ENCODE measurements around the gene SPTBN4. TPM values are rescaled to one million over a fixed set of nuclear protein-coding genes. Genes with fewer than 3 reads are reported as not detected.
"Not testable (repeated sequence)": the region's sequence is repeated elsewhere in the genome, so short reads cannot be mapped to it uniquely, and the experiment has no call there.

Gene SPTBN4
- total and polyA plus RNA-seq, 2 experiments from 2014 or later, result 0.67 to 1.3 TPM

DNA sequence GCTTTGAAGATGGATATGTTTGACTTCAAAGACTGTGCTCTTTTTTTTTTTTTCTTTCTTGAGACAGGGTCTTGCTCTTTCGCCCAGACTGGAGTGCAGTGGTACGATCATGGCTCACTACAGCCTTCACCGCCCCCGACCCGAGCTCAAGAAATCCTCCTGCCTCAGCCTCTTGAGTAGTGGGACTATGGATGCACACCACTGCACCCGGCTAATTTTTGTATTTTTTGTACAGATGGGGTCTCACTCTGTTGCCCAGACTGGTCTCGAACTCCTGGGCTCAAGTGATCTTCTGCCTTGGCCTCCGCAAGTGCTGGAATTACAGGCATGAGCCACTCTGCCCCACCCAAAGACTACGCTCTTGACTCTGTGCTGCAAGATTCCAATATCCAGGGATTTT, 50.4 kb downstream of the SPTBN4 start:
- Histone ChIP-seq H3K27me3 (peaks cover 68% of the 10 kb centered on the region), H3K4me3 (no peak overlapping the region), H3K36me3 (replicated peaks; ENCODE audit: insufficient read depth, low read depth) (no peaks in the 10 kb centered on the region), H2AFZ (no peak overlapping the region), H3K9me3 (ENCODE audit: low read depth) (no peaks in the 10 kb centered on the region), H3K9me2 (replicated peaks; ENCODE audit: insufficient read depth) (no peaks in the 10 kb centered on the region), H3K79me2 (no peaks in the 10 kb centered on the region), H4K20me1 (ENCODE audit: insufficient read depth, poor library complexity, severe bottlenecking) (no peaks in the 10 kb centered on the region), H3K4me2 (no peak overlapping the region), H3K27ac (no peak overlapping the region), H3K4me1 (ENCODE audit: insufficient read depth) (no peaks in the 10 kb centered on the region)
- 87% methylated on average over 9 of the region's 9 CpGs for WGBS (ENCODE audit: low lambda C conversion rate, missing lambda C conversion rate)
- DNase-seq (ENCODE audit: low spot score), result no peak
- TF ChIP-seq CTCF (IDR thresholded peaks at IDR 0.05; ENCODE audit: poor library complexity) (no peak), EZH2 (IDR thresholded peaks at IDR 0.05; ENCODE audit: borderline replicate concordance) (no peak), EZH2phosphoT487 (IDR thresholded peaks at IDR 0.05; ENCODE audit: low read depth, severe bottlenecking, unreplicated experiment) (no peak)

DNA sequence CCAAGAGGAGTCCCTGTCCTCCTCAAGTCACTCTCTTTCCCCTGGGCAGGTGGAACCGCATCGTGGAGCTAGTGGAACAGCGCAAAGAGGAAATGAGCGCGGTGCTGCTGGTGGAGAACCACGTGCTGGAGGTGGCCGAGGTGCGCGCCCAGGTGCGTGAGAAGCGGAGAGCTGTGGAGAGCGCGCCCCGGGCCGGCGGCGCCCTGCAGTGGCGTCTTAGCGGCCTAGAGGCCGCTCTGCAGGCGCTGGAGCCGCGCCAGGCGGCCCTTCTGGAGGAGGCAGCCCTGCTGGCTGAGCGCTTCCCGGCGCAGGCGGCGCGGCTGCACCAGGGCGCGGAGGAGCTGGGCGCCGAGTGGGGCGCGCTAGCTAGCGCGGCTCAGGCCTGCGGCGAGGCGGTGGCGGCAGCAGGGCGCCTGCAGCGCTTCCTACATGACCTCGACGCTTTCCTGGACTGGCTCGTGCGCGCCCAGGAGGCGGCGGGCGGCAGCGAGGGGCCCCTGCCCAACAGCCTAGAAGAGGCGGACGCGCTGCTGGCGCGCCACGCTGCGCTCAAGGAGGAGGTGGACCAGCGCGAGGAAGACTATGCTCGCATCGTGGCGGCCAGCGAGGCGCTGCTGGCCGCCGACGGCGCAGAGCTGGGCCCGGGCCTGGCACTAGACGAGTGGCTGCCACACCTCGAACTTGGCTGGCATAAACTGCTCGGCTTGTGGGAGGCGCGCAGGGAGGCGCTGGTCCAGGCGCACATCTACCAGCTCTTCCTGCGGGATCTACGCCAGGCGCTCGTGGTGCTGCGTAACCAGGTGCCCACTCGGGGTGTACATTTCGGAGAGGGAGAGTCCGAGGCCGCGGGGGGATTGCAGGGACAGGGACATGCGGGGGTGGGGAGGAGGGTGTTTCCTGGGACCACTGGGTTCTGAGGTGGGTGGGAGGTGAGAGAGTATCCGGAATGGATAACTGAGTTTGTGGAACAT, 52.8 kb downstream of the SPTBN4 start:
- Histone ChIP-seq H3K9me2 (replicated peaks; ENCODE audit: insufficient read depth) (no peaks in the 10 kb centered on the region), H3K79me2 (no peaks in the 10 kb centered on the region), H2AFZ (no peak overlapping the region), H3K4me3 (no peak overlapping the region), H3K4me2 (peak overlapping the region; percentile 37), H4K20me1 (ENCODE audit: insufficient read depth, poor library complexity, severe bottlenecking) (no peaks in the 10 kb centered on the region), H3K27ac (no peak overlapping the region), H3K9me3 (ENCODE audit: low read depth) (no peaks in the 10 kb centered on the region), H3K4me1 (ENCODE audit: insufficient read depth) (no peaks in the 10 kb centered on the region), H3K36me3 (replicated peaks; ENCODE audit: insufficient read depth, low read depth) (no peaks in the 10 kb centered on the region), H3K27me3 (peaks cover 46% of the 10 kb centered on the region)
- 21% methylated on average over 82 of the region's 91 CpGs for WGBS (ENCODE audit: low lambda C conversion rate, missing lambda C conversion rate)
- DNase-seq (ENCODE audit: low spot score), result peak; percentile 49
- TF ChIP-seq CTCF (IDR thresholded peaks at IDR 0.05; ENCODE audit: poor library complexity), result peak; percentile 7
- no peak for TF ChIP-seq EZH2 (IDR thresholded peaks at IDR 0.05; ENCODE audit: borderline replicate concordance)
- no peak for TF ChIP-seq EZH2phosphoT487 (IDR thresholded peaks at IDR 0.05; ENCODE audit: low read depth, severe bottlenecking, unreplicated experiment)

GRCh38 chr19:40521276-40521675, 54.5 kb downstream of the SPTBN4 start:
- TF ChIP-seq EZH2 (IDR thresholded peaks at IDR 0.05; ENCODE audit: borderline replicate concordance) (no peak), CTCF (IDR thresholded peaks at IDR 0.05; ENCODE audit: poor library complexity) (peak; percentile 25)
- Histone ChIP-seq H3K36me3 (replicated peaks; ENCODE audit: insufficient read depth, low read depth) (no peaks in the 10 kb centered on the region), H3K4me1 (ENCODE audit: insufficient read depth) (no peaks in the 10 kb centered on the region), H3K9me3 (ENCODE audit: low read depth) (no peaks in the 10 kb centered on the region), H3K27me3 (peaks cover 40% of the 10 kb centered on the region), H4K20me1 (ENCODE audit: insufficient read depth, poor library complexity, severe bottlenecking) (no peaks in the 10 kb centered on the region), H2AFZ (no peak overlapping the region), H3K27ac (no peak overlapping the region), H3K4me2 (no peak overlapping the region), H3K79me2 (no peaks in the 10 kb centered on the region), H3K9me2 (replicated peaks; ENCODE audit: insufficient read depth) (no peaks in the 10 kb centered on the region), H3K4me3 (no peak overlapping the region)
- 82% methylated on average over 8 of the region's 8 CpGs for WGBS (ENCODE audit: low lambda C conversion rate, missing lambda C conversion rate)
- DNase-seq (ENCODE audit: low spot score), result no peak

DNA sequence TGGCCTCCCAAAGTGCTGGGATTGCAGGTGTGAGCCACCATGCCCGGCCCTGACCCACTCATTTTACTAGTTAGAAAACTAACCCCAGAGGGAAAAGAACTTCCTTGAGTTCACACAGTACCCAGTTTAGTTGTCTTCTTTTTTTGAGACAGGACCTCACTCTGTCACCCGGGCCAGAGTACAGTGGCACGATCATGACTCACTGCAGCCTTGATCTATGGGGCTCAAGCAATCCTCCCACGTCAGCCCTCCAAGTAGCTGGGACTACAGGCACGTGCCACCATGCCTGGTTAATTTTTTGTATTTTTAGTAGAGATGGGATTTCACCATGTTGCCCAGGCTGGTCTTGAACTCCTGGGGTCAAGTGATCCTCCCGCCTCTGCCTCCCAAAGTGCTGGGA, 55.1 kb downstream of the SPTBN4 start:
- H3K4me2 ChIP-seq; H3K9me3 ChIP-seq (ENCODE audit: low read depth); H2AFZ ChIP-seq; H3K36me3 ChIP-seq (replicated peaks; ENCODE audit: insufficient read depth, low read depth); H3K79me2 ChIP-seq; DNase-seq (ENCODE audit: low spot score); H4K20me1 ChIP-seq (ENCODE audit: insufficient read depth, poor library complexity, severe bottlenecking); H3K4me1 ChIP-seq (ENCODE audit: insufficient read depth); H3K4me3 ChIP-seq; H3K9me2 ChIP-seq (replicated peaks; ENCODE audit: insufficient read depth); H3K27ac ChIP-seq: not testable (repeated sequence)
- H3K27me3 ChIP-seq, result peaks cover 35% of the 10 kb centered on the region
- 92% methylated on average over 6 of the region's 6 CpGs for WGBS (ENCODE audit: low lambda C conversion rate, missing lambda C conversion rate)
